HepG2 (cell line): ENCODE results near the gene BANP. TPM values are rescaled to one million over a fixed set of nuclear protein-coding genes. Genes with fewer than 3 reads are reported as not detected.
A peak's percentile ranks its signal among the peaks of the same experiment; 100 is the strongest.

ENCODE experiments used
- ATAC-seq: fragments of 200-7000 bp; cut with Tn5 transposase; 3 replicates; pipeline ENCODE4 v1.9.1; 2020; ENCODE audit warnings: mild to moderate bottlenecking, moderate library complexity
- BruUV-seq: library from RNA; stranded (reverse); fragments of 400-500 nt; replicated peaks from 2 replicates; lab custom pipeline; 2021; lab: Mats Ljungman, UMichigan
- CTCF ChIA-PET: fragments of 300-600 bp; formaldehyde crosslinking; extraction: SDS; loops from one replicate; lab custom pipeline; 2021; ENCODE audit warnings: low total read pairs, inconsistent platforms, low intra/inter-chr PET ratio; lab: Yijun Ruan, JAX
- POLR2A ChIA-PET: fragments of 350-600 bp; sonication (Branson Sonifier 250); formaldehyde crosslinking; loops from one replicate; lab custom pipeline; 2020; ENCODE audit warnings: antibody characterized with exemption, inconsistent platforms; lab: Yijun Ruan, JAX
- DNase-seq: peaks from one replicate; pipeline ENCODE4 v3.0.0-alpha.2; 2015; ENCODE audit warnings: low spot score
- FAIRE-seq: peaks from 3 replicates; lab custom pipeline; 2011; peaks lifted over from hg19 to GRCh38; lab: Jason Lieb, UNC
- H2AFZ ChIP-seq: one replicate; pipeline ENCODE4 v1.6.1; 2011; ENCODE audit warnings: low read length, inconsistent platforms
- H3K27ac ChIP-seq: fragments of 300-600 bp; 3 replicates; pipeline ENCODE4 v1.8.0; 2011; ENCODE audit warnings: mixed run types, mild to moderate bottlenecking, mixed read lengths, low read length, inconsistent platforms; ENCODE audit not compliant: insufficient read depth; ENCODE audit errors: extremely low read length
- H3K27me3 ChIP-seq, 2 experiments: fragments of 200-600 bp in 1 of 2; 2 replicates in 1 of 2; 3 replicates in 1 of 2; pipeline versions ENCODE4 v1.6.0 to v1.8.0; 2011; ENCODE audit warnings: low read length in 2 of 2, mild to moderate bottlenecking in 2 of 2, moderate library complexity in 2 of 2, inconsistent platforms in 1 of 2; ENCODE audit not compliant: insufficient read depth in 2 of 2, control insufficient read depth in 1 of 2
- H3K36me3 ChIP-seq, 2 experiments: fragments of 200-600 bp in 1 of 2; replicated peaks in 1 of 2; 2 replicates in 1 of 2; 3 replicates in 1 of 2; pipeline versions ENCODE4 v1.5.1 to v1.8.0; 2011; ENCODE audit warnings: low read length in 2 of 2, inconsistent platforms in 1 of 2; ENCODE audit not compliant: insufficient read depth in 2 of 2, control insufficient read depth in 1 of 2
- H3K4me1 ChIP-seq: 2 replicates; pipeline ENCODE4 v1.5.1; 2012; ENCODE audit warnings: low read length, inconsistent platforms; ENCODE audit not compliant: insufficient read depth
- H3K4me2 ChIP-seq: 2 replicates; pipeline ENCODE4 v1.6.0; 2011; ENCODE audit warnings: low read depth, low read length, inconsistent platforms
- H3K4me3 ChIP-seq, 3 experiments: fragments of 200-600 bp in 1 of 3; sonication (generic), shearing (Covaris generic) in 1 of 3; replicated peaks in 1 of 3; 2 replicates each; pipeline ENCODE4 v1.5.1; 2011 to 2016; ENCODE audit warnings: low read length in 3 of 3, inconsistent platforms in 2 of 3, low read depth in 2 of 3, mild to moderate bottlenecking in 2 of 3, control low read depth in 1 of 3, mixed read lengths in 1 of 3; ENCODE audit not compliant: insufficient read depth in 1 of 3
- H3K79me2 ChIP-seq: one replicate; pipeline ENCODE4 v1.6.1; 2011; ENCODE audit warnings: low read length, inconsistent platforms; ENCODE audit not compliant: insufficient read depth
- H3K9ac ChIP-seq: 2 replicates; pipeline ENCODE4 v1.6.0; 2011; ENCODE audit warnings: mild to moderate bottlenecking, low read depth, low read length, inconsistent platforms; ENCODE audit not compliant: insufficient read depth
- H3K9me3 ChIP-seq: 2 replicates; pipeline ENCODE4 v1.5.1; 2012; ENCODE audit warnings: mild to moderate bottlenecking, low read length
- H4K20me1 ChIP-seq: 2 replicates; pipeline ENCODE4 v1.6.0; 2011; ENCODE audit warnings: inconsistent platforms, mild to moderate bottlenecking, low read length, moderate library complexity; ENCODE audit not compliant: insufficient read depth
- ASH2L ChIP-seq: fragments of 300-600, 200-600 bp; sonication (generic); IDR thresholded peaks from 2 replicates; pipeline ENCODE4 v1.7.0; 2017; ENCODE audit warnings: low read depth, mild to moderate bottlenecking, moderate library complexity, mixed read lengths, low read length; ENCODE audit not compliant: insufficient read length
- CHCHD3 ChIP-seq: sonication (generic); formaldehyde crosslinking; IDR thresholded peaks from 2 replicates; pipeline ENCODE4 v1.8.0; 2022; ENCODE audit warnings: mild to moderate bottlenecking, missing genetic modification reagents, moderate library complexity
- IKZF1 ChIP-seq: fragments of 450-650 bp; IDR thresholded peaks from 2 replicates; pipeline ENCODE4 v1.7.1; 2016
- JARID2 ChIP-seq: sonication (generic); formaldehyde crosslinking; IDR thresholded peaks from 2 replicates; pipeline ENCODE4 v1.8.1; 2023; ENCODE audit warnings: missing genetic modification reagents, inconsistent platforms; ENCODE audit not compliant: insufficient replicate concordance
- MIXL1 ChIP-seq: IDR thresholded peaks from 2 replicates; pipeline ENCODE4 v1.6.1; 2016
- RFXANK ChIP-seq: IDR thresholded peaks from 2 replicates; pipeline ENCODE4 v1.6.1; 2016
- SAFB2 ChIP-seq: sonication (generic); formaldehyde crosslinking; IDR thresholded peaks from 2 replicates; pipeline ENCODE4 v1.5.1; 2020; ENCODE audit warnings: missing genetic modification reagents, low read depth, mild to moderate bottlenecking, borderline replicate concordance
- SALL1 ChIP-seq: sonication (generic); formaldehyde crosslinking; IDR thresholded peaks from 2 replicates; pipeline ENCODE4 v1.8.0; 2022; ENCODE audit warnings: mild to moderate bottlenecking, missing genetic modification reagents
- TGIF2 ChIP-seq: IDR thresholded peaks from 2 replicates; pipeline ENCODE4 v1.6.1; 2016; ENCODE audit warnings: control low read depth, missing compliant biosample characterization
- TOE1 ChIP-seq: sonication (generic); formaldehyde crosslinking; IDR thresholded peaks from 2 replicates; pipeline ENCODE4 v1.4.0; 2020; ENCODE audit warnings: mild to moderate bottlenecking, missing genetic modification reagents
- ZFP36L2 ChIP-seq: sonication (generic); formaldehyde crosslinking; IDR thresholded peaks from 2 replicates; pipeline ENCODE4 v1.4.0; 2020; ENCODE audit warnings: missing genetic modification reagents
- ZFP37 ChIP-seq: sonication (generic); formaldehyde crosslinking; IDR thresholded peaks from 2 replicates; pipeline ENCODE4 v1.4.0; 2020; ENCODE audit warnings: missing genetic modification reagents, borderline replicate concordance
- ZFP90 ChIP-seq: sonication (generic); formaldehyde crosslinking; IDR thresholded peaks from 2 replicates; pipeline ENCODE4 v1.8.0; 2022; ENCODE audit warnings: missing genetic modification reagents, mild to moderate bottlenecking, inconsistent platforms, borderline replicate concordance
- ZNF333 ChIP-seq: sonication (generic); formaldehyde crosslinking; IDR thresholded peaks from 2 replicates; pipeline ENCODE4 v1.4.0; 2020; ENCODE audit warnings: mild to moderate bottlenecking, missing genetic modification reagents, borderline replicate concordance
- ZNF33B ChIP-seq: sonication (generic); formaldehyde crosslinking; IDR thresholded peaks from 2 replicates; pipeline ENCODE4 v1.5.1; 2020; ENCODE audit warnings: mild to moderate bottlenecking, missing genetic modification reagents
- ZNF501 ChIP-seq: sonication (generic); formaldehyde crosslinking; IDR thresholded peaks from 2 replicates; pipeline ENCODE4 v1.5.1; 2020; ENCODE audit warnings: mild to moderate bottlenecking, moderate library complexity, missing genetic modification reagents
- ZNF878 ChIP-seq: sonication (generic); formaldehyde crosslinking; IDR thresholded peaks from 2 replicates; pipeline ENCODE4 v1.8.1; 2023; ENCODE audit warnings: mild to moderate bottlenecking, missing genetic modification reagents, moderate library complexity
- WGBS: methylation state at CpG from one replicate; pipeline ENCODE4 v1.1.6; 2017; ENCODE audit warnings: low lambda C conversion rate; 5-methylcytosine and 5-hydroxymethylcytosine counted together
- in situ Hi-C: cut with HindIII; loops from 2 replicates; pipeline ENCODE4 v1.10.0; 2017; ENCODE audit warnings: low pct_unique_long_range_greater_than_20kb; ENCODE audit not compliant: extremely low pct_ligation_motif_present
- intact Hi-C: fragments of 100-400 bp; cut with micrococcal nuclease; formaldehyde crosslinking; loops from one replicate; pipeline ENCODE4 v1.10.0; 2022; ENCODE audit not compliant: unreplicated experiment
- polyA plus RNA-seq, 8 experiments: library from polyadenylated mRNA; depleted of rRNA in 3 of 8; stranded (reverse) in 7 of 8; unstranded in 1 of 8; fragments of >200 nt; fragmentation: Illumina TruSeq in 4 of 8; extraction: Trizol in 4 of 8; gene quantifications; 2 replicates each; pipeline versions ENCODE4 v1.2.1 to v1.2.3, GENCODE V29; 2011 to 2016; ENCODE audit warnings: low read depth in 4 of 8, missing spikeins in 1 of 8, mixed read lengths in 1 of 8; ENCODE audit not compliant: insufficient read depth in 1 of 8
- total RNA-seq, 5 experiments: library from RNA; depleted of rRNA; stranded (reverse); fragments of >200 nt; fragmentation: Illumina TruSeq; extraction: Trizol; gene quantifications; 2 replicates each; pipeline ENCODE4 v1.2.3, GENCODE V29; 2016; ENCODE audit warnings: low read depth in 1 of 5
- TF ChIP-seq, protein P1 (sequence below): sonication (generic); formaldehyde crosslinking; IDR thresholded peaks from 2 replicates; pipeline ENCODE4 v1.5.1; 2020; ENCODE audit warnings: missing genetic modification reagents, mild to moderate bottlenecking, borderline replicate concordance
- TF ChIP-seq, protein P2 (sequence below): IDR thresholded peaks from 2 replicates; pipeline ENCODE4 v1.6.1; 2016; ENCODE audit warnings: mild to moderate bottlenecking, missing biosample characterization, missing genetic modification reagents

The BANP gene
- total and polyA plus RNA-seq, 2 of the 13 experiments (the other 11 are each of a cell fraction or from before 2014, with no cell fraction given) = 20.2 to 23.8 TPM

- TF ChIP-seq TGIF2 (CRISPR knock-in tag) (peak; percentile 68; the same call in 1 of the 2 replicates), ZNF33B (CRISPR knock-in tag) (no peak), IKZF1 (no peak), SALL1 (CRISPR knock-in tag) (no peak; the same call in 1 of the 2 replicates), SAFB2 (CRISPR knock-in tag) (no peak), JARID2 (CRISPR knock-in tag) (no peak), RFXANK (CRISPR knock-in tag) (no peak), ASH2L (peak; percentile 43), TOE1 (CRISPR knock-in tag) (0 out of 2 replicates have a peak, but pooled peaks have one; percentile 10), ZFP37 (peak; percentile 20; the same call in 1 of the 2 replicates)
These were observed 3.1 kb upstream of the BANP start (continued) for GRCh38 chr16:87948119-87948545.

GRCh38 chr16:87948735-87949070 is 2.5 kb upstream of the BANP start:
- DNase-seq = no peak
- intact Hi-C loops (loop anchor here (1.0 kb wide), 1 partner anchor 12 kb away; the partner anchor contains the start of gene CA5A), in situ Hi-C loops (no loop called here)
- H3K79me2 ChIP-seq = peaks cover 20% of the 10 kb centered on the region
- H3K27ac ChIP-seq = peak overlapping the region; percentile 84
- BruUV-seq = TSS peak; percentile 55
- POLR2A ChIA-PET = interaction anchor here (0.8 to 6.0 kb wide), 7 partner anchors 9 to 183 kb away, joined by 4 to 110 read pairs (median 6); partner anchors contain the start of genes CA5A and KLHDC4
- H2AFZ ChIP-seq = peak overlapping the region; percentile 97
- 0 out of 2 replicates have a peak, but pooled peaks cover 5% of the 10 kb centered on the region for H4K20me1 ChIP-seq
- CTCF ChIA-PET = no interaction called here
- H3K9me3 ChIP-seq = no peaks in the 10 kb centered on the region
- H3K4me1 ChIP-seq = peaks cover 76% of the 10 kb centered on the region
- H3K9ac ChIP-seq = peak overlapping the region; percentile 86
- FAIRE-seq = no peak
- H3K36me3 ChIP-seq = peaks cover 0 to 6% of the 10 kb centered on the region in 2 experiments; a peak in 2 of 5 replicates
- no peaks in the 10 kb centered on the region for H3K27me3 ChIP-seq
- H3K4me3 ChIP-seq = peak overlapping the region; percentile 51 to 66 (median 65)
- 32% methylated on average over 5 of the region's 5 CpGs for WGBS
- ATAC-seq = no peak
- peak overlapping the region; percentile 94 for H3K4me2 ChIP-seq
- no peak for TF ChIP-seq MIXL1 (CRISPR knock-in tag)
- TF ChIP-seq CHCHD3 (CRISPR knock-in tag) = no peak
- TF ChIP-seq, protein P1, sequence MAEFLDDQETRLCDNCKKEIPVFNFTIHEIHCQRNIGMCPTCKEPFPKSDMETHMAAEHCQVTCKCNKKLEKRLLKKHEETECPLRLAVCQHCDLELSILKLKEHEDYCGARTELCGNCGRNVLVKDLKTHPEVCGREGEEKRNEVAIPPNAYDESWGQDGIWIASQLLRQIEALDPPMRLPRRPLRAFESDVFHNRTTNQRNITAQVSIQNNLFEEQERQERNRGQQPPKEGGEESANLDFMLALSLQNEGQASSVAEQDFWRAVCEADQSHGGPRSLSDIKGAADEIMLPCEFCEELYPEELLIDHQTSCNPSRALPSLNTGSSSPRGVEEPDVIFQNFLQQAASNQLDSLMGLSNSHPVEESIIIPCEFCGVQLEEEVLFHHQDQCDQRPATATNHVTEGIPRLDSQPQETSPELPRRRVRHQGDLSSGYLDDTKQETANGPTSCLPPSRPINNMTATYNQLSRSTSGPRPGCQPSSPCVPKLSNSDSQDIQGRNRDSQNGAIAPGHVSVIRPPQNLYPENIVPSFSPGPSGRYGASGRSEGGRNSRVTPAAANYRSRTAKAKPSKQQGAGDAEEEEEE (CRISPR knock-in tag) = 0 out of 2 replicates have a peak, but pooled peaks have one; percentile 35
- TF ChIP-seq ZNF501 (CRISPR knock-in tag) = peak; percentile 11; the same call in 1 of the 2 replicates
- TF ChIP-seq ZFP90 = peak; percentile 72; the same call in 1 of the 2 replicates
- no peak for TF ChIP-seq ZFP36L2 (CRISPR knock-in tag)
- 0 out of 2 replicates have a peak, but pooled peaks have one; percentile 7 for TF ChIP-seq ZNF333 (CRISPR knock-in tag)
- TF ChIP-seq ZNF878 (CRISPR knock-in tag) = 0 out of 2 replicates have a peak, but pooled peaks have one; percentile 15
- TF ChIP-seq, protein P2, sequence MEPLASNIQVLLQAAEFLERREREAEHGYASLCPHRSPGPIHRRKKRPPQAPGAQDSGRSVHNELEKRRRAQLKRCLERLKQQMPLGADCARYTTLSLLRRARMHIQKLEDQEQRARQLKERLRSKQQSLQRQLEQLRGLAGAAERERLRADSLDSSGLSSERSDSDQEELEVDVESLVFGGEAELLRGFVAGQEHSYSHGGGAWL (CRISPR knock-in tag) = no peak
